ENCODE data around the gene POMT2.

Gene POMT2

GRCh38 chr14:77268989-77269600 lies 51.6 kb downstream of the POMT2 start:
- no peak for DNase-seq (ENCODE audit: low read depth in 2 of 3, low spot score in 1 of 3)

- DNase-seq (ENCODE audit: low read depth in 2 of 3, low spot score in 1 of 3), result no peak
Observed at GRCh38 chr14:77267937-77268699, 52.6 kb downstream of the POMT2 start.

GRCh38 chr14:77266336-77266735 lies 54.3 kb downstream of the POMT2 start:
- DNase-seq (ENCODE audit: low read depth in 2 of 3, low spot score in 1 of 3), result no peak

GRCh38 chr14:77265561-77266335 lies 54.9 kb downstream of the POMT2 start:
- DNase-seq (ENCODE audit: low read depth in 2 of 3, low spot score in 1 of 3), result no peak

- no peak for DNase-seq (ENCODE audit: low read depth in 2 of 3, low spot score in 1 of 3)
Observed at GRCh38 chr14:77265187-77265515, 55.5 kb downstream of the POMT2 start.

- DNase-seq (ENCODE audit: low read depth in 2 of 3, low spot score in 1 of 3), result no peak
Observed at GRCh38 chr14:77264466-77265186, 56.1 kb downstream of the POMT2 start.

GRCh38 chr14:77260631-77261030 lies 60.1 kb downstream of the POMT2 start:
- no peak for DNase-seq (ENCODE audit: low read depth in 2 of 3, low spot score in 1 of 3)

- DNase-seq (ENCODE audit: low read depth in 2 of 3, low spot score in 1 of 3), result no peak
Observed at GRCh38 chr14:77260199-77260598, 60.5 kb downstream of the POMT2 start.

GRCh38 chr14:77259025-77259715 lies 61.5 kb downstream of the POMT2 start:
- no peak for DNase-seq (ENCODE audit: low read depth in 2 of 3, low spot score in 1 of 3)

- no peak for DNase-seq (ENCODE audit: low read depth in 2 of 3, low spot score in 1 of 3)
Observed at GRCh38 chr14:77258566-77258965, 62.1 kb downstream of the POMT2 start.

- DNase-seq (ENCODE audit: low read depth in 2 of 3, low spot score in 1 of 3), result no peak
Observed at GRCh38 chr14:77257700-77258099, 63.0 kb downstream of the POMT2 start.

GRCh38 chr14:77256694-77257093 lies 64.0 kb downstream of the POMT2 start:
- no peak for DNase-seq (ENCODE audit: low read depth in 2 of 3, low spot score in 1 of 3)

- no peak for DNase-seq (ENCODE audit: low read depth in 2 of 3, low spot score in 1 of 3)
Observed at GRCh38 chr14:77253333-77254190, 67.1 kb downstream of the POMT2 start.

GRCh38 chr14:77251870-77252269 lies 68.8 kb downstream of the POMT2 start:
- DNase-seq (ENCODE audit: low read depth in 2 of 3, low spot score in 1 of 3), result no peak

- DNase-seq (ENCODE audit: low read depth in 2 of 3, low spot score in 1 of 3), result no peak
Observed at GRCh38 chr14:77250927-77251326, 69.8 kb downstream of the POMT2 start.

GRCh38 chr14:77249286-77249685 lies 71.4 kb downstream of the POMT2 start:
- DNase-seq (ENCODE audit: low read depth in 2 of 3, low spot score in 1 of 3), result no peak

- DNase-seq (ENCODE audit: low read depth in 2 of 3, low spot score in 1 of 3), result no peak
Observed at GRCh38 chr14:77248666-77249065, 72.0 kb downstream of the POMT2 start.

- DNase-seq (ENCODE audit: low read depth in 2 of 3, low spot score in 1 of 3), result no peak
Observed at GRCh38 chr14:77246784-77247183, 73.9 kb downstream of the POMT2 start.

GRCh38 chr14:77245820-77246219 lies 74.9 kb downstream of the POMT2 start:
- no peak for DNase-seq (ENCODE audit: low read depth in 2 of 3, low spot score in 1 of 3)

GRCh38 chr14:77243853-77244252 lies 76.8 kb downstream of the POMT2 start:
- DNase-seq (ENCODE audit: low read depth in 2 of 3, low spot score in 1 of 3), result no peak

Data from stimulated activated CD4-positive, alpha-beta T cell treated with anti-CD3 and anti-CD28 coated beads, Interleukin-12 subunit alpha, Interleukin-12 subunit beta, amount 100 ng/mL, for 48 hours (primary cell).